ENCODE results near the gene ZNF273.

GRCh38 chr7:64872351-64873154 lies 30.5 kb upstream of the ZNF273 start:
- TF ChIP-seq CTCF (conservative IDR thresholded peaks at IDR 0.05; ENCODE audit: low read depth, low read length): no peak
- TF ChIP-seq EZH2phosphoT487 (IDR thresholded peaks at IDR 0.05; ENCODE audit: borderline replicate concordance, low read length): no peak

All from PC-3 (cell line).